HFF-Myc (cell line): ENCODE measurements around the gene MYO1A.
"Not testable (repeated sequence)": the region's sequence is repeated elsewhere in the genome, so short reads cannot be mapped to it uniquely, and the experiment has no call there.

Source experiments
- DNase-seq: peaks from one replicate; pipeline ENCODE4 v3.0.0-alpha.2; 2011; ENCODE audit warnings: low read depth; ENCODE audit errors: extremely low read depth
- H3K4me3 ChIP-seq: replicated peaks from 2 replicates; pipeline ENCODE4 v1.5.1; 2011; ENCODE audit warnings: low read depth, mild to moderate bottlenecking, control low read depth, low read length
- TF ChIP-seq, protein P1 (sequence below): IDR thresholded peaks from 2 replicates; pipeline ENCODE4 v1.5.1; 2012; ENCODE audit warnings: mild to moderate bottlenecking, low read depth, low read length, control low read depth; ENCODE audit errors: missing control alignments

Gene MYO1A

DNA sequence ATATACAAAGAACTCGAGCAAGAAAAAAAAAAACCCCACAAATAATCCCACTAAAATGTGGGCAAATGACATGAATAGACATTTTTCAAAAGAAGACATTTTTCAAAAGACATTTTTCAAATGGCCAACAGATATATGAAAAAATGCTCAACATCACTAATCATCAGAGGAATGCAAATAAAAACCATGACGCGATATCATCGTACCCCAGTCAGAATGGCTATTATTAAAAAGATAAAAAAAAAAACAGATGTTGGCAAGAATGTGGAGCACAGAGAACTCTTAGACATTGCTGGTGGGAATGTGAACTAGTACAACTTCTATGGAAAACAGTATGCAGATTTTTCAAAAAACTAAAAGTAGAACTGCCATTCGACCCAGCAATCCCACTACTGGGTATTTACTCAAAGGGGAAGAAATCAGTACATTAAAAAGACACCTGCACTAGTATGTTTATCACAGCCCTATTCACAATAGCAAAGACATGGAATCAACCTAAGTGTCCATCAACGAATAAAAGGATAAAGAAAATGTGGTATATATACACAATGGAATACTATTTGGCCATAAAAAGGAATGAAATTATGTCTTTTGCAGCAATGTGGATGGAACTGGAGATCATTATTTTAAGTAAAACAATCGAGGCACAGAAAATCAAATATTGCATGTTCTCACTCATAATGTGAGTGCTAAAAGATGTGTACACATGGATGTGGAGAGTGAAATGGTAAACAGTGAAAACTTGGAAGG is 59.9 kb downstream of the MYO1A start:
- TF ChIP-seq, protein P1, sequence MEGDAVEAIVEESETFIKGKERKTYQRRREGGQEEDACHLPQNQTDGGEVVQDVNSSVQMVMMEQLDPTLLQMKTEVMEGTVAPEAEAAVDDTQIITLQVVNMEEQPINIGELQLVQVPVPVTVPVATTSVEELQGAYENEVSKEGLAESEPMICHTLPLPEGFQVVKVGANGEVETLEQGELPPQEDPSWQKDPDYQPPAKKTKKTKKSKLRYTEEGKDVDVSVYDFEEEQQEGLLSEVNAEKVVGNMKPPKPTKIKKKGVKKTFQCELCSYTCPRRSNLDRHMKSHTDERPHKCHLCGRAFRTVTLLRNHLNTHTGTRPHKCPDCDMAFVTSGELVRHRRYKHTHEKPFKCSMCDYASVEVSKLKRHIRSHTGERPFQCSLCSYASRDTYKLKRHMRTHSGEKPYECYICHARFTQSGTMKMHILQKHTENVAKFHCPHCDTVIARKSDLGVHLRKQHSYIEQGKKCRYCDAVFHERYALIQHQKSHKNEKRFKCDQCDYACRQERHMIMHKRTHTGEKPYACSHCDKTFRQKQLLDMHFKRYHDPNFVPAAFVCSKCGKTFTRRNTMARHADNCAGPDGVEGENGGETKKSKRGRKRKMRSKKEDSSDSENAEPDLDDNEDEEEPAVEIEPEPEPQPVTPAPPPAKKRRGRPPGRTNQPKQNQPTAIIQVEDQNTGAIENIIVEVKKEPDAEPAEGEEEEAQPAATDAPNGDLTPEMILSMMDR, result no peak
- no peak for DNase-seq
- no peak overlapping the region for H3K4me3 ChIP-seq

DNA sequence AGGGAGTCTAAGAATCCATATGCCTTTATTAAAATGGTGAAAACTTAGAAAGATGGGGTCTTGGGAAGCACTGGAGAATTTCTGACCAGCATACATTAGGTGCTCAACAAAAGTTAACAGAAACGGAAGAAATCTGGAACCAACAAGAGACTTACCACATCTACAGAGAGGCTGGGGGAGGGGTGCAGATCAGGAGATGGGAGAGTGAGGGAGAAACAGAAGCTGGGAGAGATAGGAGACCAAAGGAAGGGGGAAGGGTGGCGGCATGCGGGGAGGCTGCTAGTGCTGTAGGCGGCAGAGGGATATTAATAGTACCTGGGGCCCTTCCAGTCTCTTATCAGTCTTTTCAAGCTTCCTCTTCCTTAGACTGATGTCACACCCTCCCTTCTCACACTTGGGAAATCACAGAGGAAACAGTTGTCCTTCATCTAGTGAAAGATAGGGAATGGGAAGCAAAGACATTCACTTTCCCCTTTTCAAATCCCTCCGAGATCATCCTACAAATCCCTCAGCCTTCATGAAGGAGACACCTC is 61.7 kb downstream of the MYO1A start:
- H3K4me3 ChIP-seq, result no peak overlapping the region
- no peak for DNase-seq
- TF ChIP-seq, protein P1, result no peak

GRCh38 chr12:56987551-56988053 is 62.3 kb downstream of the MYO1A start:
- no peak overlapping the region for H3K4me3 ChIP-seq
- TF ChIP-seq, protein P1, result peak; percentile 98
- peak; percentile 29 for DNase-seq

DNA sequence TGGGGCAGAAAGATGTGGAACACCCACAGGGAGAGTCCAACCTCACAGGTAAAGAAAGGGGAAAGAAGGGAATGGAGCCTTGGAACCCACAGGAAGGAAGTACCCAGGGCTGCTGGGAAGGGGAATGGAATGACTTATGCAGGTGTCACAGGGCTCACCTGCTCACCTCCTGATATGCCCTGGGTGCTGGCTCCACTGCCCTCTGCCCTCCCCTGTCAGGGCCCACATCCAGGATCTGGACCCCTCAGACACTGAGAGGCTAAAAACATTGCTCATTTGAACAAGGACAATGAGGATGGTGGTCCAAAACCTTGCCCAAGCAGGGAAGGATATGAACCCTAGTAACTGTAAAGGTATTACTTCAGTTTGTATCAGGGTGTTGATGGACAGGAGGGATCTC is 62.9 kb downstream of the MYO1A start:
- no peak overlapping the region for H3K4me3 ChIP-seq
- TF ChIP-seq, protein P1, result no peak
- DNase-seq, result no peak

DNA sequence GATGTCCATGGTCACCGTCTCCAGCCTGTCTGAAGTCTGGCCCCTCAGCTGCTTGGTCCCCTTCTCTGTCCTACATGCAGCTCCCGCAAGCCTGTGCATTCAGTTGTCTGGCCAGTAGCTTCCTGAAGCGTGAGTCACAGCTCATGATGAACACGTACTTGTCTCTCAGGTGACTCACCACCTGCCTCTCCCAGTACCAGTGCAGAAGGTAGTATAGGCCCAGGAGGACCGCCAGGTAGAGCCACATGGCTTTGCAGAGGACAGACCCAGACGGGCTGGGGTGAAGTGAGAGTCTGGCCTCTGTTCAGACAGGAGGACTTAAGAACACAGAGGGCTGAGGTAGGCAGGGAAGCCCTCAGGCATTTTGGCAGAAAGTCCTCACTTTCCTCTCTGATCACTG is 64.2 kb downstream of the MYO1A start:
- not testable (repeated sequence) for DNase-seq, H3K4me3 ChIP-seq

- DNase-seq, result no peak
- no peak overlapping the region for H3K4me3 ChIP-seq
- TF ChIP-seq, protein P1, result no peak
These were observed 66.5 kb downstream of the MYO1A start for GRCh38 chr12:56983386-56983785.

- not testable (repeated sequence) for H3K4me3 ChIP-seq, DNase-seq
These were observed 67.2 kb downstream of the MYO1A start for GRCh38 chr12:56982578-56983236.
